HFF-Myc (cell line): ENCODE data around the gene OR2A5.
A peak's percentile ranks its signal among the peaks of the same experiment; 100 is the strongest.
"Not testable (repeated sequence)": the region's sequence is repeated elsewhere in the genome, so short reads cannot be mapped to it uniquely, and the experiment has no call there.

Source experiments
- DNase-seq: peaks from one replicate; pipeline ENCODE4 v3.0.0-alpha.2; 2011; ENCODE audit warnings: low read depth; ENCODE audit errors: extremely low read depth
- H3K4me3 ChIP-seq: replicated peaks from 2 replicates; pipeline ENCODE4 v1.5.1; 2011; ENCODE audit warnings: low read depth, mild to moderate bottlenecking, control low read depth, low read length
- CTCF ChIP-seq: IDR thresholded peaks from 2 replicates; pipeline ENCODE4 v1.5.1; 2012; ENCODE audit warnings: mild to moderate bottlenecking, low read depth, low read length, control low read depth; ENCODE audit errors: missing control alignments

Gene OR2A5

GRCh38 chr7:144049491-144049890 lies 743 bp downstream of the OR2A5 start:
- no peak for DNase-seq
- TF ChIP-seq CTCF = no peak
- H3K4me3 ChIP-seq = no peak overlapping the region

DNA sequence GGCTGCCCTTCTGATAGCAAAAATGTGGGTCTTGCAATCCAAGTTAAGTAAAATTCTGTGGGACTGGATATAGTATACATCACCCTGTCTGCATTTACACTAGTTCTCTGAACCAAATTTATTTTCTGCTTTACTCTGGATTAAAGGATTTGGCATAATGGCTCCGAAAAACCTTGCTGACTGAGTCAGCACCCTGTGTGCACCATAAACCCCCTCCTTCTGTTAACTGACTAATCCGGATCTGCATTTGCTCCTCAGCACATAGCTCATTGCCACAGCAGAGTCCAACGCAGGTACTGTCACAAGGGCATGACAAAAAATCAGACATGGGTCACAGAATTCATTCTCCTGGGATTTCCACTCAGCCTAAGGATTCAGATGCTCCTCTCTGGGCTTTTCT lies 1.3 kb downstream of the OR2A5 start:
- no peak for TF ChIP-seq CTCF
- no peak for DNase-seq
- H3K4me3 ChIP-seq = no peak overlapping the region

DNA sequence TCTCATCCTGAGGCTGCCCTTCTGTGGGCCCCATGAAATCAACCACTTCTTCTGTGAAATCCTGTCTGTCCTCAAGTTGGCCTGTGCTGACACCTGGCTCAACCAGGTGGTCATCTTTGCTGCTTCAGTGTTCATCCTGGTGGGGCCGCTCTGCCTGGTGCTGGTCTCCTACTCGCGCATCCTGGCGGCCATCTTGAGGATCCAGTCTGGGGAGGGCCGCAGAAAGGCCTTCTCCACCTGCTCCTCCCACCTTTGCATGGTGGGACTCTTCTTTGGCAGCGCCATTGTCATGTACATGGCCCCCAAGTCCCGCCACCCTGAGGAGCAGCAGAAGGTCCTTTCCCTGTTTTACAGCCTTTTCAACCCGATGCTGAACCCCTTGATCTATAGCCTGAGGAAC lies 2.1 kb downstream of the OR2A5 start:
- DNase-seq = not testable (repeated sequence)

DNA sequence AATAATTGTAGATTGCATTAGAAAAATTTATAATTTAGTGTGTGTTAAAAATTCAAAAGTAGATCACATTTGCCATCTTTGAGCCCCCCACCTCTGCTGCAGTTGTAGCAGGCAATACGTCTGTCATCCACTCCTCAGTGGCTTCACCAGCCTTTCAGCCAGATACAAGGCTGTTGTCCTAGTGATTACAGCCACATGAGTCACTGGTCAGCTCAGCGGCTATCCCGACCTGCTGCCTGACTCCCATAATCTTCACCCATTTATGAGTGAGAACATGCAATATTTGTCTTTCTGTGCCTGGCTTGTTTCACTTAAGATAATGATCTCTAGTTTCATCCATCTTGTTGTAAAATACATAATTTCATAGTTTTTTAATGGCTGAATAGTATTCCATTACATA lies 9.2 kb downstream of the OR2A5 start:
- no peak for DNase-seq
- H3K4me3 ChIP-seq = no peak overlapping the region
- TF ChIP-seq CTCF = no peak

More for the DNA sequence above, 2.1 kb downstream of the OR2A5 start:
- not testable (repeated sequence) for H3K4me3 ChIP-seq

DNA sequence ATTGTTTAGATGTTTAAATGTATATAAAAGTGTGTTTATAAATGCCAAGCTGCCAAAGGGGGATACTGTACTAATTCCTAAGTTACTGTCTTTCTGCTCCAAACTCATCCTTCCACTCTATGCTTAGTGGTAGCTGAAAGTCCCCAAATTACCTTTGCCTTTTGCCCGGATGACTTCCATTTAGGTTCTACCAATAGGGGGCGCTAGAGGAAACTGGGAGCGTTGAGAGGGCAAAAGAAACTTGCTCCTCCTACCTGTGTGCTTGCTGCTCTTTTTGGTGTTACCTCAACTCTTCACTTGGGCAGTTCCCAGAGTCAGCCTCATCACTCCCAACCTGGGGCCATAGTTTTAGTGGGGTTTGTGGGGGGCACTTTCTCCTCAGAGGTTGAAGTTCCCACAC lies 15.0 kb downstream of the OR2A5 start:
- H3K4me3 ChIP-seq = no peak overlapping the region
- peak; percentile 41 for TF ChIP-seq CTCF
- no peak for DNase-seq

DNA sequence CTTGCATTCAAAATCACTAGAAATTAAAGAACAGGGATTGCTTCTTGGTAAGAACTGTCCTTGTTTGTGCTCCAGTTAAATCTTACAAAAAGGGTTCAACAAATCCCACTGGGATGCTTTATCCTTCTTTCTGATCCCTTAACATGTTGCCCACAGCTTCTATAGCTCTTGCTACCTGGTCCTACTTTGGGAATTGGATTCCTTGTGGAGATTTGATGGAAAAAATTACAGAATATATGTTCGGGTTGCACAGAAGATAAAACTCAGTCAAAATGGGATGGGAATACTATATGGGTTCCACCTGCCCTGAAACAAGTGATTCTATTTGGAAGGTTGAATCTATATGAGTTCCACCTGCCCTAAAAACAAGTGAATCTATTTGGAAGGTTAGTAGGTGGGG lies 20.8 kb downstream of the OR2A5 start, which contains the start of gene OR2A25:
TSS of gene OR2A25 (plus strand) at position 301 of the 400 bp plus-strand sequence. CDS start 4,409 bp downstream, outside the sequence.
- no peak for DNase-seq
- H3K4me3 ChIP-seq = no peak within 1 kb of the TSS
- no peak for TF ChIP-seq CTCF

GRCh38 chr7:144069953-144070352 lies 21.2 kb downstream of the OR2A5 start:
- no peak for TF ChIP-seq CTCF
- no peak for DNase-seq
- H3K4me3 ChIP-seq = no peak overlapping the region
